ENCODE data around the gene B4GALT5. TPM values are rescaled to one million over a fixed set of nuclear protein-coding genes. Genes with fewer than 3 reads are reported as not detected.

Gene B4GALT5
- polyA plus RNA-seq, 2 of the 4 experiments (the other 2 are of a cell fraction), result 84.0 to 88.7 TPM

GRCh38 chr20:49616154-49617007, 97.3 kb downstream of the B4GALT5 start:
- peaks cover 35% of the 10 kb centered on the region for H3K4me1 ChIP-seq
- H3K27ac ChIP-seq, result peak overlapping the region; percentile 88
- ChIA-PET POLR2A (interaction anchor here (0.9 kb wide), 1 partner anchor 10 kb away, joined by 3 read pairs; no protein-coding TSS in a partner anchor), CTCF (interaction anchor here (0.6 to 11.2 kb wide), 8 partner anchors 8 to 272 kb away, joined by 3 to 319 read pairs (median 4); no protein-coding TSS in a partner anchor)
- peaks cover 1% of the 10 kb centered on the region; the same call in 2 of the 3 replicates for H3K9me3 ChIP-seq
- H3K4me2 ChIP-seq, result peak overlapping the region; percentile 72
- FAIRE-seq (no peak), ATAC-seq (peak; percentile 2 to 57; a peak in 3 of 6 replicates), DNase-seq (ENCODE audit: low read depth in 1 of 2, low spot score in 1 of 2) (no peak)
- TF ChIP-seq HOXA7 (CRISPR knock-in tag; IDR thresholded peaks at IDR 0.05) (no peak), ELK1 (IDR thresholded peaks at IDR 0.05; ENCODE audit: low read depth, low read length) (no peak), CHD4 (IDR thresholded peaks at IDR 0.05; ENCODE audit: borderline replicate concordance) (no peak; the same call in 1 of the 2 replicates), ZFP36 (IDR thresholded peaks at IDR 0.05; ENCODE audit: borderline replicate concordance, partially characterized antibody) (no peak), HEYL (CRISPR knock-in tag; IDR thresholded peaks at IDR 0.05) (no peak), CHD2 (IDR thresholded peaks at IDR 0.05; ENCODE audit: low read length, partially characterized antibody) (no peak), ZC3H11A (IDR thresholded peaks at IDR 0.05) (no peak), REST (IDR thresholded peaks at IDR 0.05) (no peak), RFX5 (IDR thresholded peaks at IDR 0.05) (no peak), KDM5A (IDR thresholded peaks at IDR 0.05) (no peak), HES2 (IDR thresholded peaks at IDR 0.05) (no peak), E2F6 (IDR thresholded peaks at IDR 0.05; ENCODE audit: borderline replicate concordance, low read depth) (no peak), POLR2A (IDR thresholded peaks at IDR 0.05; ENCODE audit: low read length) (no peak), MAZ (IDR thresholded peaks at IDR 0.05; ENCODE audit: borderline replicate concordance, low read depth, low read length) (no peak), CTCF (IDR thresholded peaks at IDR 0.05) (no peak), HDAC2 (IDR thresholded peaks at IDR 0.05) (no peak), HOXB5 (CRISPR knock-in tag; IDR thresholded peaks at IDR 0.05) (no peak), HMGXB4 (CRISPR knock-in tag; IDR thresholded peaks at IDR 0.05; ENCODE audit: borderline replicate concordance) (no peak), ZNF302 (CRISPR knock-in tag; IDR thresholded peaks at IDR 0.05) (no peak), BHLHE40 (IDR thresholded peaks at IDR 0.05; ENCODE audit: low read depth, low read length) (no peak)
- 76% methylated on average over 11 of the region's 11 CpGs for WGBS (ENCODE audit: missing lambda C conversion rate)
- no peak overlapping the region for H3K4me3 ChIP-seq

All from A549 (cell line).